ENCODE data around the gene HMGXB3.
"Not testable (repeated sequence)": the region's sequence is repeated elsewhere in the genome, so short reads cannot be mapped to it uniquely, and the experiment has no call there.

Gene HMGXB3

DNA sequence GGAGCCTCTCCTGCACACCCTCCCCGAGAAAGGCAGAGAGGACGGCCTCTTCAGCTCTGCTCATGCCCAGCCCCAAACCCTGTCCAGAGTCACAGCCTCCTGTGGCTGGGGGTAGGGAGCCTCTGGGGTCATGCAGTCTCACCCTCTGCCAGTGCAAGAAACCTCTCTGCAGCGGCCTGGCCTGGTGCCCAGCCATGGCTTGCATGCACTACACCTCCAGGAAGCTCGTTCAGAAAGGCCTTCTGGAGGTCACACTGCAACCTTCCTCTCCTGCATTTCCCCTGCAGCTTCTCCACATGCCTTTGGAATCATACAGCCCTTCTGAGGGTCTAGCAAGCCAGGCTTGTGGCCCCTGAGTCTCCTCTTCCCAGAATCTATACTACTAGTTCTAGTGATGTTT is 67.9 kb downstream of the HMGXB3 start:
- DNase-seq (ENCODE audit: low spot score) = no peak

DNA sequence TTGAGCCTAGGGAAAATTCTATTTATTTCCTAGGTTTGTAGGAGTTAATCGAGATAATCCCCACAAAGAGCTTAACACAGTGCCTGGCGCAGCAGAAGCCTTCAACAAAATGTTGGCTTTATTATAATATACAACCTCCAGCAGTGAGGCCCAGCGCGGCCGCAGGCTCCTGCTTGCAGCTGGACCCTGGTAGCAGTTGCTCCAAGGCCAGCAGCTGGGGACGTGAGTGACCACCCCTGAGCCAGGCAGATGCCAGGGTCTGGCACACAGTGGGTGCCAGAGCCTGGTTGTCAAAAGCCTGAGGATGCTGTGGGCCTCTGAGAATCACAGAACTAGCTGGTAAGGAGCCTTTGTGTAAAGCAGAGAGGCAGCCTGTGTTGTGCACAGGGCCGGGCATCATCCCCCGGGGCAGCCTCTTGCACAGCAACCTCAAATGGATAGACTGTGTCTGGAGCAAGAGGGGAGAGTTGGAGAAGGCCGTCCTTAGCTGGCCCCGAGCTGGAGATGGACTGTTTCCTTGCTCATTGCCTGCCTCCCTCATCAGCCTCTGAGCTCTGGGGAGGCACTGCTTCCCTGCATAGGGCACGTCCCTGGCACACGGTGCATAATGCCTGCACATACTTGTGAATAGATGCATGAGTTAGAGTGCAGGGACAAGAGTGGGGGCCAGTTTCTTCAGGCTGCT is 68.6 kb downstream of the HMGXB3 start:
- DNase-seq (ENCODE audit: low spot score) = no peak

DNA sequence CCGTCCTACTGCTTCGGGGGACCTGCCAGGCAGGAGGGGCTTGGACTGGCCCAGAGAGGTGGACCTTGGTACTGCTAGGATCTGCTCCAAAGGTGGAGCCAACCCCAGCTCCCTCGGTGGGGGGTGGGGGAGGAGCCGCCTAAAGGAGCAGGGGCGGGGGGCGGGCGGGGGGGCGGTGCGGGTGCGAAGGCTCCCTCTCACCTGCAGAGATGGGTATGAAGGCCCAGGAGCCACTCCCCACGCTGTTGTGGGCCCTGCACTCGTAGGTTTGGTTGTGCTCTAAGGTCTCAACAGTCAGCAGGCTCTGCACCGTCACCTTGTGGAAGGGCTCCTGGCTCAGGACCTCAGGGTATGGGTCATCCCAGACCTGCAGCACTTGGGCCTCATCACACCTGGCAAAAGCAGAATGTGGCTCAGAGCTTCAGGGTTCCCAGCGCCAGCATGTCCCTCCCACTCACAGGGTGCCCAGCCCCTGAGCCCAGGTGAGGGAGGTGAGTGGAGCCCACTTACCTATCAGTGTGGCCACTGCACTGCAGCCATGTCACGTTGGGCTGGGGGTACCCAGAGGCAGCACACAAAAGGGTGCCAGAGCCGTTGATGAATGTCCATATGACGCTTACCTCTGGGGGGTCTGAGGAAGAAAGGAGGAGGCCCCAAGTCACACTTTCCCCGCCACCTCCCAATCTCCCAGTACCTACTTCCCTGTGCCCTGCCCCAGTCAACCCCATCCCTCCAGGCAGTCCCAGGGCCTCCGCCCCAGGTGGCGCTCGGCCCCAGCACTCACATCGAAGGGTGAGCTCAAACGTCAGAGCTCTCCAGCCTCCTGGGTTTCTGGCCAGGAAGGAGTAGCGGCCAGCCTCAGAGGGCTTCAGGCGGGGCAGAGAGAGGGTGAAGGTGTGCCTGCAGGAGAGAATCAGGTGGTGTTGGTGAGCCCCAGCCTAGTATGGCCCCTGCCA is 69.4 kb downstream of the HMGXB3 start:
- DNase-seq (ENCODE audit: low spot score) = no peak

GRCh38 chr5:150070821-150071220 is 70.3 kb downstream of the HMGXB3 start:
- no peak for DNase-seq (ENCODE audit: low spot score)

DNA sequence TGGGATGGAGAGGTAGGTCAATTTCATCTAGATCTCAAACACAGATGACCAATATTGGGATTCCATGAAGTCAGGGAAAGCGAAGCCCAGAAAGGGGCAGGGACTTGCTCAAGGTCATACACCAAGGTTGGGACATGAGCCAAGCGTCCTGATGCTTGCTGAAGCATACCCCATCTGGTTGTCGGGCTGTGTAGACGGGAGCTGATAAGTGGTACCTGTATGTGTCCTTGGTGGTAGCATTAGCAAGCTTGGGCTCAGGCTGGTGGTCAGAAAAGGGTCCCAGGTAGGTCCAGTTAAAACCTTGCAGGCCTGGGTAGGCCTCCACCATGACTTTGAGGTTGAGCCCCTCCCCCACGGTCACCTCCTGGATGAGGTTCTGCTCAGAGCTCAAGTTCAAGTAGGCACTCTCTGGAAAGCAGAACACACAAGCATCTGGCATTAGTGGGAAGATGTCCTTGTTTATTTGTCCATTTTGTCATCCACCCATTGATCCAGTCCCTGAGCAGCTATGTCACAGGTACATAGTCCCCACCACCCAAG is 72.6 kb downstream of the HMGXB3 start:
- DNase-seq (ENCODE audit: low spot score) = no peak

- no peak for DNase-seq (ENCODE audit: low spot score)
Measured at GRCh38 chr5:150073677-150074076, 73.1 kb downstream of the HMGXB3 start.

GRCh38 chr5:150075233-150075632 is 74.7 kb downstream of the HMGXB3 start:
- no peak for DNase-seq (ENCODE audit: low spot score)

GRCh38 chr5:150075806-150076205 is 75.3 kb downstream of the HMGXB3 start:
- DNase-seq (ENCODE audit: low spot score) = no peak

DNA sequence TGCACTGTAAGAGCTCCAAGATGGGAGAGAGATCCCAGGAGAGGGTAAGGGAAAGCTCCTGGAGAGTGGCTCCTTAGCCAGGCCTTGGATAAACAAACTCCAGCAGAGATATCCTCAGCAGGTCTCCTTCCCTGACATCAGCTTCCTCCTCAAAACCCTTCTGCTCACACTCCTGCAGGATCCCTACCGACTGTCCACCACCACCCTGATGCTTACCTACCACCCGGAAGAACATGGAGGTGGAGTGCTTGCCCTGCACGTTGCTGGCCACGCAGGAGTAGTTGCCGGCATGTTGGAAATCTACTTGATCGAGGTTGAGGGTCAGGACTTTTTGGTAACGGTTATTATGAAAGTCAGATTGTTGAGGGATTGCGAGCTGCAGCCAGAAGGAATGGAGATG is 76.5 kb downstream of the HMGXB3 start:
- DNase-seq (ENCODE audit: low spot score) = no peak

GRCh38 chr5:150077996-150078801 is 77.7 kb downstream of the HMGXB3 start:
- no peak for DNase-seq (ENCODE audit: low spot score)

- DNase-seq (ENCODE audit: low spot score) = no peak
Measured at GRCh38 chr5:150078802-150079689, 78.5 kb downstream of the HMGXB3 start.

DNA sequence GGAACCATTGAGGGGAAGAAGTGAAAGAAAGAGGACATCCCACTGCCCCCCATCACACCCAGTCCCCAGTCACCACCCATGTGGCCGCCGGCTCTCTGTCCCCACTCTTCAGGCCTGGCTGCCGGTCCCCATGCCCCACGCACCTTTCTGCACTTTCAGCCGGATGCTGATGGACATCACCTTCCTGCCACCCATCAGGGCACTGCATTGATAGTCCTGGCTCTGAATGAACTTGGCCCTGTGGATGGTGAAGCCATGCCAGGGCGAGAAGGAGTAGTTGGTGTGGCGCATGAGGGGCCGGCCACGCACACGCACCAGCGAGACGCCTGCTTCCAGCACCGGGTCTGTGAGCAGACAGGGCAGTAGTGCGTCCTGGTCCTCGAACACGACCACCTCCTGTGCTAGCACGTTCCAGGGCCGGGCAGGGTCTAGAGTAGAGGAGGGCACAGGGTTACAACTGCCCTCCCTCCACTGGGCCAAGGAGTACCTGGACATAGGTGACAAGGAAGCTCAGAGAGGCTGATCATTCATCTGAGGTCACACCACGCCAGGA is 79.4 kb downstream of the HMGXB3 start:
- DNase-seq (ENCODE audit: low spot score) = no peak

DNA sequence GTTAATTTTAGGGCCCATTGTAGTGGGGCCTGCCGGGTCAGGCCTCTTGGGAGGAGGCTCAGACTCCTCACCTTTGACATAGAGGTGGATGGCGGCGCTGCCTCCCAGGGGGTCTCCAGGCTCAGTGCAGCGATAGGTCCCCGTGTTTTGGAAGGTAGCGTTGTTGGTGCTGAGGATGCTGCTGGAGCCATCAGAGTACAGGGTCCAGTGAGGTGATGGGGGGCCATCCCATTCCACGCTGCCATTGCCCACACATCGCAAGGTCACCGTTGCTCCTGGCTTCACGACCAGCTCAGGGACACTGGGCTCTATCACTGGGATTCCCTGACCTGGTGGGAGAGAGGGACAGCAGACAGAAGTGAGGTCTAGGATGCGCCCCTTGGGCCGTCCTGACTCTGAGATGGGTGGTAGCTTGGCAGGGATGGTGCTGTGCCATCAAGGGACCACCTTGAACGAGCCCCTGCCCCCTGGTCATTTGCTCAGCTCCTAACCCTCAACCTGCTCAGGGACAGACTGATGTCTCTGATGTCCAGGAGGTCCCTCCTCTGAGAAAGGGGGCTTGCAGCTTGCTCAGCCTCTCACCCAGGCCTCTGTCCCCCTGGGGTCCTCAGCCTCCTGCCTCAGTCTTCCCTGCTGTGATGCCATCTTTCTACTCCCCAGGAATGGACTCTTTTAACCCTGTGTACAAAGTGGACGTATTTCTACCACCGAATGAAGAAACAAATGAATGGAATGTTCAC is 80.3 kb downstream of the HMGXB3 start:
- no peak for DNase-seq (ENCODE audit: low spot score)

DNA sequence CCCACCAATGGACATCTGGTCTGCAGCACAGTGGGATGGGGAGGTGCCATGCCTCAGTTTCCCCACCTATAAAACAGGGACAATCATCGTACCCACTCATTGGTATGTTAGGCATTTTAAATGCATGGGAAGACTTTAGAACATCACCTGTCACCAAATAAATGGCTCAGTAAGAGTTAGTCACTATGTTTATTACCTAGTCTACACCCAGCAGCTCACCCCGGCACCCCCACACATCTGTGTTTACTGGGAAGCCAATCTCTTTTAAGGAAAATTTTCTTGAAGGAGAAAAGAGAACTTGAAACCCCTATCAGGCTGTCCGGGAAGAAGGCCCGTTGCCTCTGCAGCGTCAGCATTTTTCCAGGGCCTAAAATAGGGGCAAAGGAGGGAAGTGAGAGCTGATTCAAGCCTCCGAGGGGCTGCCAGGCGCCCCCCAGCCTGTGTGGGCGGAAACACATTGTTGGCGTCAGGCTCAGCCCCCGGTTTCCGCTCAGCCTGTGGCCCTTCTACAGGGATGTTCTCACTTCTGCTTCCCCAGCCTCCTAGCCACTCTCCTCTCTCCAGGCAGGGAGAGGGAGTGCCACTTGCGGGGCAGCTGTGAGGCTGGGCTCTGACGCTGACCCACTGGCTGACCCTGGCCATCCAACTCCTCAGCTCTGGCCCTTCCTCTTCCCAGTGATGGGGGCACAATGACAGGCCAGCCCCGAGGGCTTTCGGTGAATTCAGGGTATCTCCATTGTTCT is 81.2 kb downstream of the HMGXB3 start:
- no peak for DNase-seq (ENCODE audit: low spot score)

GRCh38 chr5:150082374-150082773 is 81.8 kb downstream of the HMGXB3 start:
- DNase-seq (ENCODE audit: low spot score) = no peak

GRCh38 chr5:150082889-150083288 is 82.3 kb downstream of the HMGXB3 start:
- no peak for DNase-seq (ENCODE audit: low spot score)

GRCh38 chr5:150084754-150085153 is 84.2 kb downstream of the HMGXB3 start:
- not testable (repeated sequence) for DNase-seq (ENCODE audit: low spot score)

DNA sequence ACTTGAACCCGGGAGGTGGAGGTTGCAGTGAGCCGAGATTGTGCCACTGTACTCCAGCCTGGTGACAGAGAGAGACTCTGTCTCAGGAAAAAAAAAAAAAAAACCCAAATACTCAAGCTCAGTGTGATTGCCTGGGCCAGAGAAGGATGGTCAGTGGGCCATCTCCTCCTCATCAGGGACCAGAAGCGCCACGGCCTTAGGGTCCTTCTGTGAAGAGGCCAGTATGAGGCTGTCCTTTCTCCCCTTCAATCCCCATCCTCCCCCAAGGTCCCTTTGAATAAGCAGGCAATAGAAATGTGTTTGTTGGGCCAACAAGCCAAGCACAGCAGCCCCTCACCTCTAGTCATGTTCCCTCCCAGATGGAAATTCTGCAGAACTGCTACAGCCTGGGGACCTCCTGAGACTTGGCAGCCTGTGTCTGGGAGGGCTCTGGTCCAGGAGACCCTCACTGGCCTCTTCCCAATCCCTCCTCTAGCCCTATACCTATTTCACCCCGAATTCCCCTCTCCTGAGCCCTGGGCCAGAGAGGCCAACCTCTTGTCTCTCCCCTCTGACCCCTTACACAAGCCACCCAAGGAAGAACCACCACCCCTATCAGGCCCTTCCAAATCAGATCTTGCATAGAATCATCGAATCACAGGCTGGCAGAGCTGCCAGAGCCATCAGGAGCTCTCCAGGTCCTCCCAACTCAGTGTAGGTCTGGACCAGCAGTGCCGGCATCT is 84.8 kb downstream of the HMGXB3 start:
- no peak for DNase-seq (ENCODE audit: low spot score)
